NCI-H2029 (cell line): ENCODE data around the gene SMIM20.
"Not testable (repeated sequence)": the region's sequence is repeated elsewhere in the genome, so short reads cannot be mapped to it uniquely, and the experiment has no call there.

Experiments used
- DNase-seq: peaks from one replicate; lab custom pipeline; 2025; lab: John Stamatoyannopoulos, UW

SMIM20 gene

GRCh38 chr4:25890571-25891485 is 23.2 kb upstream of the SMIM20 start:
- DNase-seq: no peak

DNA sequence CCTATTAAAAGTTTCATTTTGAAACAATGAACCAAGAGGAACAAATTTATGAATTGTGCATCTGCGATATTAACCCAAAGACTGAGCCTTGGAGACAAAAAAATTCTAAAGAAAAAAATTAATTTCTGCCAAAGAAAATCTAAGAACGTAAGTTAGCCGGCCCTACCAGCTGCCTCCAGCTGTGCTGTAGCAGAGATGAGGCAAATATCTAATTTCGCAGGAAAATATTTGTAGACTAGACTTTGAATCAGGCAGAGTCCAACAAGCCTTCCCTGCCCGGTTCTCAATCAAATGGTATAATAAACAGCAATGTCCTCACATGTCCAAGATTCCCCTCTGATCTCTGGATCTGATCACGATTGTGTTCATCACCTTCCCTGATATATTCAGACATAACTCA is 21.2 kb upstream of the SMIM20 start:
- DNase-seq: no peak

DNA sequence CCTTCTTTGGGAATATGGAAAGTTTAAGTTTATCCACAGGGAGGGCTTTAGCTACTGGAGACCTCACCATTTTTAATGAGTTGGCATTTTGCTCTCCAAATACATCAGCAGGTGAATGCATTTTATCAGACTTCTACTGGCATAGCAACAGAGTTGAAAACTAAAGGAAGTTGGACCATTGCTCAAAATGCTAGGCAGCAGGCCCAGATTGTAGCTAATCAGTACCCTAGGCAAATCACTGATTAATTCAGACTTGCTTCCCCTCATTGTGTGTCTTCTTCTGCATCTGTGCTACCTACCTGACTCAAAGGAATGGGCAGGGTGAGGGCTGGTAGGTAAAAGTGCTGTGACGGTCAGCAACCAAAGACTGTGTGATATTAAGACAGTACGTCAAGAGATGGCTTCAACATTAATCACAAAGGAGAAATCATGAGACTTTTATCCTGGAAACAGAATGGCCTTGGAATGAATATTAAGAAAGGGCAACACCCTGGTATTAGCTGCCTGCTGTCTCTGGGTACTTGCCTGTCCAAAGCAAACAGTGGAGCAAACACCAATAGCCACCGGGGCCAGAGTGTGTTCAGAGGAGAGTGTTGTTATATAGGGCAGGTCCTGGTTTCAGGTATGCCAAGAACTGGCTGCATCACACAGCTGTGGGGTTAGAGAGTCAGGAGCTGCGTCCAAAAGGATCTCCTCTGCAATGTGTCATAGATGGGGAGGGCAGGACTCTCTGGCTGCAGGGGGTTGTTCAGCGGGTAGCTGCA is 17.1 kb upstream of the SMIM20 start:
- no peak for DNase-seq

DNA sequence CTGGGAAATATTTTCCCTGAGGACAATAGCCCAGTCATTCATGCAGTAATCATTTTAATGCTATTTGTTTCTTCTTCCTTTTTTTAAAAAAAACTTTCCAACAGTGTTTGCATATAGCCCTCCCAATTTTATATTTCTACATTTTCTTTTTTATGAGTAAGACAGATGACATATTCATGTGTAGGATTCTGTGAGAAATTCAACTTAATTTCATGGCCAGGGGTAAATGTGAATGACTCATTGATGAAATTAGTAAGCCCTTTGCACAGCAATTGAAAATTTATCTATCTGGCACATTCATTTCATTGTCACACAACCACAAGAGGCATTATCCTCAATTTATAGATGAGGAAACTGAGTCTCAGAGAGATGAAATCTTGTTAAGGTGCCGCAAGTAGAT is 13.7 kb upstream of the SMIM20 start:
- no peak for DNase-seq

DNA sequence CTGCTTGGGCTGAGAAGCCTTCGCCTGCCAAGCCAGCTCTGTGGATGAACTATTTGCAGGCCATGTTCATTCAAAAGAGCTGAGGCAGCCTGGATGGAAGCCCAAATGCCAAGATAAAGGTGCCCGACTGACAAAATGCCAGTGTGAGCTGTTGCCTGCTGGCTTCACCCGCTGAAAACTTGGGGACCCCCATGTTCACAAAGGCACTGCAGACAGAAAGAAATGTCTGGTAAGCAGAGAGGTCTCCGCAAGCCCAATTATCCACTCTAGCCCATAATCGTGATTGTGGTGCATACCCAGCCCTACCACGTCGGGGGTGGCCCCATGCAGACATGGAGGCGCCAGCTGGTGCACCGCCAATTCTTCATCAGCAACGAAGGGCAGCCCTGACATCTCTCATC is 13.0 kb upstream of the SMIM20 start:
- DNase-seq: no peak

GRCh38 chr4:25903900-25904747 is 9.9 kb upstream of the SMIM20 start:
- no peak for DNase-seq

- no peak for DNase-seq
Measured at GRCh38 chr4:25904748-25905082, 9.3 kb upstream of the SMIM20 start.

GRCh38 chr4:25905371-25905770 is 8.6 kb upstream of the SMIM20 start:
- no peak for DNase-seq

- not testable (repeated sequence) for DNase-seq
Measured at GRCh38 chr4:25906113-25906512, 7.9 kb upstream of the SMIM20 start.

DNA sequence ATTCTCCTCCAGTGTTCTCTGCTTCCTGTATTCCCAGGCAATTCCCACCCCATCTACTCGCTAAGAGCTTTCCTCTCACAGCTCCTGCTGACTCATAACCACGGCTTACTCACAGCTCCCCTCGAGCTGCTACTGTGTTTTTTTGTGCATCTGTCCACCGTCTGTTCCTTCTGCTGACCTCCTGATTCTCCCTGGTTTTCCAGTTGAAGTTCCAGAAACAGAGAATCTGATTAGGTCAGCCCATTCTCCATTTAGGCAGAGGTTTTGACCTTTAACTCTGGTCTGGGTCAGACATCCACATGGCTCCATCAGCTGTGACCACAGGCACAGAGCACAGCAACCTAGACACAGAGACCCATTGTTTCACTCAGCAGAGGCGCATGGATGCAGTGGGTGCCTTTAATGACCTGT is 5.5 kb upstream of the SMIM20 start:
- no peak for DNase-seq

DNA sequence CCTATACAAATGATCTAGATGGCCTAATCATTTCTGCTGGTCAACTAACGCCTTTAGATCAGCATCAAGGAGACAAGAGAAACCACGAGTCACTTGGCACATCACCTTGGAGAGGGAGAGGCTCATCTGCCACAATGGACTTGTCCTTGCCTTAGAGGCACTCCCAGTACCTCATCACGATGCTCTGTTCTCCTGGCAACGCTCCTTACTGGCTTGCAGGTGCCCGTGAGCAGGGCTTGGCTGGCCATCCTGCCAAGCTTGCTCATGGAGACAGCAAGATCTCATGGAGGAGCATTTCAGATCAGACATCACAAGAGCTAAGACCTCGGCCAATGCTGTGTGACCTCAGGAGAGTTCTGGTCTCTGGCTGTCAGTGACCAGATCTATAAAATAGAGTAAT is 2.7 kb upstream of the SMIM20 start:
- DNase-seq: no peak

DNA sequence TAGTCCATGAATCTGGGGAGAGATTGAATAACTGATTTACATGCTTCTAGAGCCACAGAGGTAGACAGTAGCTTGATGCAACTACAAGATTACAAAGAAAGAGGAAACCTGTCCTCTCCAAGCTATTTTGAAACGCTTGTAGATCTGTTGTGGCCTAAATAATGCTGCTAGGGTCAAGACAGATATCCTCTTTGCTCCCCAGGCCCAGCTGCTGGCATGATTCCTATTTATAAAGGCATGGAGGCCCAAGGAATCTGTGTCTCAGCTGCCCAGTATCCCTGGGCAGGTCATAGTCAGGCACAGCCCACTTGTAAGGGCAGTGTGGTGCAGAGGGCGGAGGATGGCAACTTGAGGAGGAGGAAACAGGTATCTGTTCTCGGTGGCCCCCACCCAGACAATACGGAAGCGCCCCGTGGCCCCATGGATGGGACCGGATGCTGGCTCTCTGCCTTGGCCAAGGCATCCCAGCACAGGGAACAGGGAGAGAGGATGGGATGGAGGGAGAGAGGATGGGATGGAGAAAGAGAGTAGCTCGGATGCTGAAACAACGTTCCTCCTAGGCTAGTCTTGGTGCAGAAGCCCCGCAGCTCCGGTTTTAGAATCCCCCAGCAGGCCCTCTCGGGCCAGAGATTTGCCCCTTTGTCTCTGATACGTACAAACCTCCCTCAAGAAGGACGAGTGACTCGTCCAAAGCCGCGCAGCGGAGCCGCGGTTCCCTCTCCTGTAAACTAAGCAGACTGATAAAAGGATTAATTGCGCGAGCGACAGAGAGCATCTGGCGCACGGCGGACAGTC is 767 bp upstream of the SMIM20 start:
- no peak for DNase-seq

GRCh38 chr4:25914670-25915352 is 791 bp downstream of the SMIM20 start:
- no peak for DNase-seq

DNA sequence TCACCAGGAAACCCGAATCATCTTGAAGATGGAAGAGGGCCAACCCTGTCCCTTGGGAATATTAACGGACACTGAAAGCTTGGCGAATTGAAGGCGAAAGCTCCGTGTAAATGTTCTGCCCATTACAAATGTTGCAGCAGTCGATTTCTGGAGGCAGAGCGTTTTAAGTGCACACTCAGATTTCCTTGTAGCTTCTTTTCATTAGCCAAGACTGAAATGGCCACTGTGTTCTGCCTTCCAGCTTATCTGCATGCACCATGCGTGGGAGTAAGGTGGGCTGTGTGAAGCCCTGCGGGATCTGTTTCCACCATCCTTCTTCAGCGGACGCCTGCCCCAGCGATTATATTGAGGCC is 1.3 kb downstream of the SMIM20 start:
- DNase-seq: no peak

DNA sequence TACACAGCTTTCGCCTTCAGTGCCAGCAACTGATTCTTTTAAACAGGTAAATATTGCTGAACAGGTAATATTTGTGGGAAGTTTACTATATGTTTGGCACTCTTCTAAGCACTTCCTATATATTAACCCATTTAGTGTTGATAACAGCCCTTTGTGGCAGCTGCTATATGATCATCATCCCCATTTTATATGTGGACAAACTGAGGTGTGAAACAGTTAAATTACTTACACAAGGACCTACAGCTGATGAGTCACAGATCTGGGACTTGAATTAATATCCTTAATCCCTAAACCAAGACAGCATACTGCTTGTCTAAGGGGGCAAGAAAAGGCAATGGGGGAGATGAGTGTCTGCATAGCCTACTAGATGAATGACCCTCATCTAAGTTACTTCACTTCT is 2.9 kb downstream of the SMIM20 start:
- DNase-seq: no peak

- DNase-seq: no peak
Measured at GRCh38 chr4:25919676-25920075, 5.7 kb downstream of the SMIM20 start.

DNA sequence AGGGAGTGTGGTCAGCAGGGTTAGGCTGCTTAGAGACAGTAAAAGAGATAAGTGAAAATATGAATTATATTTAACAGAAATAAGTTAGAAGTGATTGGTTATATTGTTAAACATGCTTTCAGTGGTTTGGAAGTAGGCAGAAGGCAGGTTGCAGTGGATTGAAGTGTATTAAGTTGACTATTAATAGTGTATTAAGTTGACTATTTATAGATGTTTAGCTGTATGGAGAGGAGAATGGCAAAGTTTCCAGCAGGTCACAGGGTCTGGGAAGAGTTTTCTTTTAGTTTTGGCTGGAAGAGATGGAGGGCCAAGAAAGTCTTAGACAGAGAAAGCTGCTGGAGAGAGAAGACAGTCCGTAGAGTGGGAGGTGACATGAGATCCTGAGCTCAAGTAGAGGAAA is 7.9 kb downstream of the SMIM20 start:
- DNase-seq: no peak

- no peak for DNase-seq
Measured at GRCh38 chr4:25922812-25923369, 8.9 kb downstream of the SMIM20 start.

GRCh38 chr4:25923745-25924144 is 9.7 kb downstream of the SMIM20 start:
- peak; percentile 27 for DNase-seq

GRCh38 chr4:25925486-25926201 is 11.6 kb downstream of the SMIM20 start:
- no peak for DNase-seq
